Skeletal muscle tissue (tissue), 4 donors: ENCODE measurements around the gene POLA1. TPM values are rescaled to one million over a fixed set of nuclear protein-coding genes. Genes with fewer than 3 reads are reported as not detected.

Source experiments
- H3K27ac ChIP-seq: one replicate; pipeline ENCODE4 v1.7.0; 2013; ENCODE audit warnings: mild to moderate bottlenecking, low read depth, low read length, inconsistent platforms
- H3K27me3 ChIP-seq, 3 donors: one replicate each; pipeline ENCODE4 v1.7.0; 2013; ENCODE audit warnings: low read length in 3 of 3; ENCODE audit not compliant: control insufficient read depth in 3 of 3, insufficient read depth in 3 of 3
- H3K36me3 ChIP-seq, 3 donors: one replicate each; pipeline ENCODE4 v1.7.0; 2013; ENCODE audit warnings: low read length in 3 of 3; ENCODE audit not compliant: control insufficient read depth in 3 of 3, insufficient read depth in 3 of 3
- H3K4me1 ChIP-seq, 3 donors: one replicate each; pipeline ENCODE4 v1.7.0; 2013; ENCODE audit warnings: low read length in 3 of 3, mild to moderate bottlenecking in 3 of 3; ENCODE audit not compliant: control insufficient read depth in 3 of 3, insufficient read depth in 3 of 3
- H3K4me3 ChIP-seq, 3 donors: one replicate each; pipeline ENCODE4 v1.7.0; 2013; ENCODE audit warnings: low read length in 3 of 3
- H3K9ac ChIP-seq, 3 donors: one replicate each; pipeline ENCODE4 v1.7.0; 2013; ENCODE audit warnings: low read length in 3 of 3, mild to moderate bottlenecking in 3 of 3, moderate library complexity in 2 of 3, low read depth in 1 of 3
- H3K9me3 ChIP-seq, 3 donors: one replicate each; pipeline ENCODE4 v1.7.0; 2013; ENCODE audit warnings: low read length in 3 of 3; ENCODE audit not compliant: control insufficient read depth in 3 of 3
- total RNA-seq: library from RNA; depleted of rRNA; stranded (reverse); fragments of >200 nt; gene quantifications from one replicate; pipeline ENCODE4 v1.2.3, GENCODE V29; 2014
- donor health status: Osteomylitis.

POLA1 gene
- total RNA-seq, 1 donor from 2014 or later = 63.2 TPM

DNA sequence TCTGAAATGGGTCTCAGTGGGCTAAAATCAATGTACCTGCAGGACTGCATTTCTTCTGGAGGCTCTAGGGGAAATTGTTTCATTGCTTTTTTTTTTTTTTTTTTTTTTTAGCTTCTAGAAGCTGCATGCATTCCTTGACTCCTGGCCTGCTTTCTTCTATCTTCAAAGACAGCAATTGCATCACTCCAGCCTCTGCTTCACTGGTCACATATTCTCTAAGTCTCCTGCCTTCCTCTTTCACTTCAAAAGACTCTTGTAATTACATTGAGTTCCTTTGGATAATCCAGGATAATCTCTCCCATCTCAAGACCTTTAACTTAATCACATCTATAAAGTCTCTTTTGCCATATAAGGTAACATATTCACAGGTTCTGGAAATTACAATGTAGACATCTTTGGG lies 35.3 kb upstream of the POLA1 start:
- H3K27ac ChIP-seq = no peak overlapping the region
- no peak overlapping the region for H3K9ac ChIP-seq
- H3K4me3 ChIP-seq = no peak overlapping the region
- no peaks in the 10 kb centered on the region for H3K27me3 ChIP-seq
- no peaks in the 10 kb centered on the region for H3K4me1 ChIP-seq
- H3K36me3 ChIP-seq = no peaks in the 10 kb centered on the region
- no peaks in the 10 kb centered on the region for H3K9me3 ChIP-seq

DNA sequence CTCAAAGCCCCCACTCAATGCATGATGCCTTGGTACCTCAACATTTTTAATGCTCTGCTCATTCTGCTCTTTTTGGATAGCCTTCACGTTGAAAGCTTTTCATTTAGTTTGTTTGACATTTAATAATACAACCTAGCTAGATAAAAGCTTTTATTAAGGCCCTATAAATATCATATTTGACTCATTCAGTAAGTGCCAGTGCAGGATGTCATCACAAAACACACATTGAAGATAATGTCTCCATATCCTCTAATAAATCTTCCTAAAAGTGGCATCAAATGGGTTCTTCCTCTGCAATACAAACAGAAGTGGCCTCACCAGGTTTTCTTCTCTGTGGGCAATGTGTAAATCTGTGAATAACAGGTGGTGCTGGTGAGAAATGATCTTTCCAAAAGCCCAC lies 34.6 kb upstream of the POLA1 start:
- H3K27ac ChIP-seq = no peak overlapping the region
- H3K27me3 ChIP-seq = no peaks in the 10 kb centered on the region
- H3K4me1 ChIP-seq = no peaks in the 10 kb centered on the region
- H3K4me3 ChIP-seq = no peak overlapping the region
- H3K36me3 ChIP-seq = no peaks in the 10 kb centered on the region
- H3K9me3 ChIP-seq = no peaks in the 10 kb centered on the region
- H3K9ac ChIP-seq = no peak overlapping the region

DNA sequence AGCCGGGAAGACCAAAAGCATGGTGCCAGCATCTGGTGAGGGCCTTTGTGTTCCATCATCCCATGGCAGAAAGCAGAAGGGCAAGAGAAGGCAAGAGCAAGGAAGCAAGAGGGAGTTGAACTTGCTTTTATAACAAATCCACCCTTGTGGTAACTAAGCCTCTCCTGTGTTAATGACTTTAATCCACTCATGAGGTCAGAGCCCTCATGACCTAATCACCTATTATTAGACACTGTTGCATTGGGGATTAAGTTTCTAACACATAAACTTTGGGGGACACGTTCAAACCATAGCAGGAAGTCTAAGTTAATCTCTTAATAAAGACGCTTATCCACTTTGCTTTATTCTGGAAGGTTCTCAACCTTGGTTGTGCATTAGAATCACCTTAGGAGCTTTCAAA lies 34.1 kb upstream of the POLA1 start:
- Histone ChIP-seq H3K27me3 (no peaks in the 10 kb centered on the region), H3K4me1 (no peaks in the 10 kb centered on the region), H3K9me3 (no peaks in the 10 kb centered on the region), H3K4me3 (no peak overlapping the region), H3K27ac (no peak overlapping the region), H3K9ac (no peak overlapping the region), H3K36me3 (no peaks in the 10 kb centered on the region)

DNA sequence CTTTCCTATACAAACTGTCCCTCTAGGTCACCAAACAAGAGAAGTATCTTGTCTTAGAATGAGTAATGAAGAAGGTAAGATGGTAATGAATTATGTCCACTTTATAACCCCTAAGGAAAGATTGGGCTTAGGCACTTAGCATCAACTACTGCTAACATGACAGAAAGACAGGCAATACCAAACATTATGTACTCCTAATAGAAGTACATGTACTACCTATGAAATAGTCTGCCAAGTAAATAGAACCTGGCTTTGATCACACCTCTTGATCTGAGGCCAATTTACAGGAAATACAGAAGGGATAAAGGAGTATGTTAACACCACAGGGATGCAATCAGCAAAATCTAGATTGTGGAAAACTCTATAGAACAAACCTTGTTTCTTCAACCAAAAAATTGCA lies 32.4 kb upstream of the POLA1 start:
- no peaks in the 10 kb centered on the region for H3K9me3 ChIP-seq
- H3K27ac ChIP-seq = no peak overlapping the region
- H3K36me3 ChIP-seq = no peaks in the 10 kb centered on the region
- no peak overlapping the region for H3K4me3 ChIP-seq
- H3K4me1 ChIP-seq = no peaks in the 10 kb centered on the region
- H3K9ac ChIP-seq = no peak overlapping the region
- no peaks in the 10 kb centered on the region for H3K27me3 ChIP-seq

DNA sequence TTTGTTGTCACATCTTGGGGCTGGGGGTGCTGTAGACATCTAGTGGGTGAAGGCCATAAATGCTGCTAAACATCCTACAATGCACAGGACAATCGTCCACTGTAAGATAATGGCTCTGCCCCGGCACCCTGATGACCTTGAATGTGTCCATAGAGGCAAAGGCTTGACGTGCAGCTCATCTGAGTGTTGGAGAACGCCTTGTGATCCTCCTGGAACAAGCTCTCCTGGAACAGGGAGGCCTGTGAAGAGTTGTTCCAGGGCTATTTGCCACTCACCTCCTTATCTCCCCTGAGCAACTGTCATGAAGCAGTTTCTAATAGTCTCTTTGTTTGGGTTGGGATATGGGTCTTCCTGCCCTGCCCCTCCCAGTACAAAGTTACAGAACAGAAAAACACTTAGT lies 31.4 kb upstream of the POLA1 start:
- no peak overlapping the region for H3K9ac ChIP-seq
- no peaks in the 10 kb centered on the region for H3K9me3 ChIP-seq
- no peak overlapping the region for H3K4me3 ChIP-seq
- H3K27ac ChIP-seq = no peak overlapping the region
- H3K36me3 ChIP-seq = no peaks in the 10 kb centered on the region
- H3K4me1 ChIP-seq = no peaks in the 10 kb centered on the region
- no peaks in the 10 kb centered on the region for H3K27me3 ChIP-seq

DNA sequence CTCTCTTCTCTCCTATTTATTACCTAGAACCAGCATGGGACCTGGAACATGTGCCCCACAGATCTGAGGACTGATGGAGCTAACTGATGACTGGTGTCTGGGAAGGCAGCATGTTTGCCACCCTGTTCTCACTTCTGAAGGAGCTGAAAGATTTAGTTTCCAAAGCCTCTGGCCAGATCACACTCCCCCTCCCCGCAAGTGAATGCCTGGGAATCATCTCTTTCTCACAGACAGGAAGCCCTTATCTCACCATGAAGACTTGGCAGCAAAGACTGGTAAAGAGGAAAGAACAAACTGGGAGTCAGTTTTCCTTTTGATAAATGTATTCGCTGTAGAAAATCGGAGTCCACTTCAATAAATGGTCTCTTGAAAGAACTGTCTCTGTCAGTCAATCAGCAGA lies 25.6 kb upstream of the POLA1 start:
- Histone ChIP-seq H3K4me3 (no peak overlapping the region), H3K36me3 (no peaks in the 10 kb centered on the region), H3K9me3 (no peaks in the 10 kb centered on the region), H3K4me1 (no peaks in the 10 kb centered on the region), H3K27ac (no peak overlapping the region), H3K27me3 (no peaks in the 10 kb centered on the region), H3K9ac (no peak overlapping the region)

DNA sequence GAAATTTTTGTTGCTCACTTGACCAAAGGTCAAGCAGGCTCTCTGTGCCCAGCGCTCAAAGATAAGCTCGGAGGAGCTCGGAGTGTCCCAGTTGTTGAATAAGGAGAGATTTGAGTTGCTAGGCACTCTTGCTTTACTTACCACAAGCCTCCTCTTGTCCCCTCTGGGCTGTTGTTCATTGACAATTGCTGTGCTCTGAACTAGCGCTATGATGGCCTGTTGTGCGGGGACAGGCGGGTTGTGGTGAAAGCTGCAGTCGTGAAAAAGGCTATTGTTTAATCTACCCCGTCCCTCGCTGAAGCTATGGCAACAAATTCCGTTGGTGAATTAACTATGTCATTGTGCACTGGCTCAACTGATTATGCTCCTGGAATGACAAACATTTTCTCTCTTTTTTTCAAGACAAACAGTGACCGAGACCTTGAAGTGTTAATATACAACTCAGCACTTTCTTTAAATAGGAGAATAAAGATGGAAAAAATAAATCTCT lies 21.0 kb upstream of the POLA1 start:
- no peaks in the 10 kb centered on the region for H3K4me1 ChIP-seq
- H3K4me3 ChIP-seq = no peak overlapping the region
- H3K9me3 ChIP-seq = no peaks in the 10 kb centered on the region

DNA sequence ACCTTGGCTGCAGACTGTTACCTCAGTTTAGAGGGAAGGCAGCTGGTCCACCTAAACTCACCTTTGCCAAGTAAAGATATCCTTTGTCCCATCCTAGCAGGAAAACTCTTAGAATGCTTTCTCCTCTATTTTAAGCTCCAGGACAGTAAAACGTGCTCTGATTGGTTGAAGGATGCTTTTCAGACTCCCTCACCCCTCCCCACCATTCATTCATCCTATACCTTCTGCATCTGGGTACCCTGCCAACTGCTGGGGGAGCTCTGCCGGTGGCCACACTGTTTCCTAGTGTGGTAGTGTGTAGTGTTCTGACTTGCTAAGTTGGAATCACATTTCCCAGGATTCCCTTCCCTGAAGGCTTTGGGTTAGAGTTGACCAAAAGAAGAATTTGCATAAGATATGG lies 20.3 kb upstream of the POLA1 start:
- H3K4me1 ChIP-seq = no peaks in the 10 kb centered on the region
- no peak overlapping the region for H3K27ac ChIP-seq
- H3K4me3 ChIP-seq = no peak overlapping the region
- no peaks in the 10 kb centered on the region for H3K36me3 ChIP-seq
- no peaks in the 10 kb centered on the region for H3K27me3 ChIP-seq
- no peak overlapping the region for H3K9ac ChIP-seq
- H3K9me3 ChIP-seq = no peaks in the 10 kb centered on the region

More for the DNA sequence above, 21.0 kb upstream of the POLA1 start:
- H3K27ac ChIP-seq = no peak overlapping the region
- H3K27me3 ChIP-seq = no peaks in the 10 kb centered on the region
- no peaks in the 10 kb centered on the region for H3K36me3 ChIP-seq
- no peak overlapping the region for H3K9ac ChIP-seq

DNA sequence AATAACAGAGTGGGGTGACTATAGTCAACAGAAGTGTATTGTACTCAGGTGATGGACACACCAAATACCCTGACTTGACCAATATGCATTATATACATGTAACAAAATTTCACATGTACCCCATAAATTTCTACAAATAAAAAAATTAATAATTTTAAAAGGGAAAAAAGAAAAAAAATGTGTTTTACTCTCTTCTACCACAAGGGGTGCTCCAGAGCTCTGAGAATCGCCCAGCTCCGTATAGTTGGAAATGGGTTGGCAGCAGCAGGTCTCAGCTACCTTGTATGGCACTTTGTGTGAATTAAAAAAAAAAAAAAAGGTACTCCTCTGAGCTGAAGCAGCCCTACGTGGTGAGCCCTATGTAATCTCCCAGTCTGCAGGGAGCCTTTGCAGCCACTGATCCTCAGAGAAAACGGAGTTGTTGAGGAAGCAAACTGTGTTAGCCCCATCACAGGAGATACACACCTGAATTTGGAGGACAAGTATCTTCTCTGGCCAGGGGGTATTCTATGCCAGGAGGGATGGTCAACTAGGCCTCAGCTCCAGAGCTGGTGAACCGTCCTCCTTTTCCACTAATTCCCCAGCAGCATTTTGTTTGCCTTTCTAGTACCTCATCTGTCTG lies 17.2 kb upstream of the POLA1 start:
- no peaks in the 10 kb centered on the region for H3K9me3 ChIP-seq
- H3K4me3 ChIP-seq = no peak overlapping the region
- H3K27ac ChIP-seq = no peak overlapping the region
- H3K27me3 ChIP-seq = no peaks in the 10 kb centered on the region
- no peaks in the 10 kb centered on the region for H3K36me3 ChIP-seq
- no peaks in the 10 kb centered on the region for H3K4me1 ChIP-seq
- no peak overlapping the region for H3K9ac ChIP-seq

DNA sequence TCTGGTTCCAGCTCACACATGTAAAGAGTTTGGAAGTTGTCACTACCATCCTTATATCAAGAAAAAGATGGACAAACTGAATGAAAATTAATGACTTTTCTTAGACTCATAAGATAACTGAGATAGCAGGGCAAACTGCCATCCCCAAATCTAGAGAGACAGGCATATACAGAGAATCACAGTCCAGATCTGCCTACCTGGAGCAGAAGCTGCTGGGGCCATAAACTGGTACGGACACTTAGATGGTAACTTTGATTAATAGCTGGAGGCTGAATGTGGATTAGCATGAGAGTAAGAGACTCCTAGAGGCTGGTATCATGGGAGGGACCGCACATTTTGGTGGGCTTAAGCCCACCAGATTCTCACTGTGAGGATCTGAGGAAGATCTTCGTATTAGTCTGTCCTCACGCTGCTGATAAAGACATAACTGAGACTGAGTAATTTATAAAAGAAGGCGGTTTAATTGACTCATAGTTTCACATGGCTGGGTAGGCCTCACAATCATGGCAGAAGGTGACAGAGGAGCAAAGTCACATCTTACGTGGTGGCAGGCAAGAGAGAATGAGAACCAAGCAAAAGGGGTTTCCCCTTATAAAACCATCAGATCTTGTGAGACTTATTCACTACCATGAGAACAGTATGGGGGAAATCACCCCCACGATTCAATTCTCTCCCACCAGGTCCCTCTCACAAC lies 10.8 kb upstream of the POLA1 start:
- Histone ChIP-seq H3K4me3 (no peak overlapping the region), H3K9ac (no peak overlapping the region), H3K27me3 (no peaks in the 10 kb centered on the region), H3K27ac (no peak overlapping the region), H3K4me1 (no peaks in the 10 kb centered on the region), H3K36me3 (no peaks in the 10 kb centered on the region), H3K9me3 (no peaks in the 10 kb centered on the region)
